SK-N-SH (cell line): ENCODE data around the gene RXFP3. TPM values are rescaled to one million over a fixed set of nuclear protein-coding genes. Genes with fewer than 3 reads are reported as not detected.

Experiments used
- CTCF ChIA-PET: fragments of 300-600, 350-600 bp; formaldehyde crosslinking; extraction: SDS; loops from one replicate; lab custom pipeline; 2021; lab: Yijun Ruan, JAX
- POLR2A ChIA-PET: fragments of 350-600 bp; sonication (Branson Sonifier 250); formaldehyde crosslinking; extraction: SDS; loops from one replicate; lab custom pipeline; 2020; ENCODE audit warnings: antibody characterized with exemption, inconsistent platforms; lab: Yijun Ruan, JAX
- DNase-seq: peaks from one replicate; pipeline ENCODE4 v3.0.0; 2012
- H2AFZ ChIP-seq: fragments of 200-600 bp; sonication (generic); 2 replicates; pipeline ENCODE4 v1.8.1; 2016; ENCODE audit warnings: antibody characterized with exemption, mild to moderate bottlenecking, low read depth
- H3F3A ChIP-seq: fragments of 200-600 bp; sonication (generic); replicated peaks from 2 replicates; pipeline ENCODE3; 2016; ENCODE audit warnings: antibody characterized with exemption, mild to moderate bottlenecking; ENCODE audit not compliant: insufficient read depth
- H3K27ac ChIP-seq, 2 experiments: fragments of 200-500 bp in 1 of 2; fragments of 200-600 bp in 1 of 2; sonication (Bioruptor generic) in 1 of 2; sonication (generic), shearing (Covaris generic) in 1 of 2; 2 replicates each; pipeline versions ENCODE4 v1.5.1 to v1.6.1; 2014 to 2016; ENCODE audit warnings: low read depth in 2 of 2, inconsistent platforms in 1 of 2, low read length in 1 of 2, mild to moderate bottlenecking in 1 of 2, mixed read lengths in 1 of 2
- H3K27me3 ChIP-seq: fragments of 200-600 bp; sonication (generic), shearing (Covaris generic); 2 replicates; pipeline ENCODE4 v1.6.1; 2016; ENCODE audit warnings: mixed run types; ENCODE audit not compliant: insufficient read depth
- H3K36me3 ChIP-seq, 2 experiments: fragments of 200-500 bp in 1 of 2; fragments of 200-600 bp in 1 of 2; sonication (Bioruptor generic) in 1 of 2; sonication (generic) in 1 of 2; replicated peaks in 1 of 2; 2 replicates each; pipeline versions ENCODE3 to v1.5.1; 2014 to 2016; ENCODE audit warnings: low read length in 1 of 2, mild to moderate bottlenecking in 1 of 2; ENCODE audit not compliant: insufficient read depth in 2 of 2, control insufficient read depth in 1 of 2
- H3K4me1 ChIP-seq, 2 experiments: fragments of 200-500 bp in 1 of 2; fragments of 200-600 bp in 1 of 2; sonication (Bioruptor generic) in 1 of 2; sonication (generic), shearing (Covaris generic) in 1 of 2; 2 replicates each; pipeline versions ENCODE4 v1.5.1 to v1.6.1; 2014 to 2016; ENCODE audit warnings: low read depth in 1 of 2, low read length in 1 of 2, mixed run types in 1 of 2; ENCODE audit not compliant: insufficient read depth in 2 of 2, control insufficient read depth in 1 of 2
- H3K4me2 ChIP-seq: fragments of 200-600 bp; sonication (generic), shearing (Covaris generic); 2 replicates; pipeline ENCODE4 v1.6.1; 2017; ENCODE audit warnings: mixed run types
- H3K4me3 ChIP-seq, 2 experiments: fragments of 200-500 bp in 1 of 2; fragments of 200-600 bp in 1 of 2; sonication (Bioruptor generic) in 1 of 2; sonication (generic), shearing (Covaris generic) in 1 of 2; 2 replicates each; pipeline versions ENCODE4 v1.5.1 to v1.8.1; 2014 to 2016; ENCODE audit warnings: low read depth in 2 of 2, inconsistent platforms in 1 of 2, low read length in 1 of 2, mild to moderate bottlenecking in 1 of 2, mixed read lengths in 1 of 2, moderate library complexity in 1 of 2
- H3K79me2 ChIP-seq: fragments of 200-600 bp; sonication (generic); 2 replicates; pipeline ENCODE4 v1.8.1; 2017; ENCODE audit warnings: mild to moderate bottlenecking; ENCODE audit not compliant: insufficient read depth
- H3K9ac ChIP-seq: fragments of 200-600 bp; sonication (generic); 2 replicates; pipeline ENCODE4 v1.6.1; 2017; ENCODE audit warnings: mixed run types
- H3K9me2 ChIP-seq: fragments of 200-600 bp; sonication (generic); 2 replicates; pipeline ENCODE4 v1.6.1; 2017; ENCODE audit warnings: mixed run types
- H3K9me3 ChIP-seq: fragments of 200-600 bp; sonication (generic); 2 replicates; pipeline ENCODE4 v1.6.1; 2017; ENCODE audit warnings: mixed run types, mild to moderate bottlenecking, moderate library complexity
- H4K20me1 ChIP-seq: fragments of 200-600 bp; sonication (generic); 2 replicates; pipeline ENCODE4 v1.6.1; 2017; ENCODE audit warnings: mild to moderate bottlenecking, mixed run types; ENCODE audit not compliant: insufficient read depth
- CHD2 ChIP-seq: fragments of 150-350 bp; IDR thresholded peaks from 2 replicates; pipeline ENCODE4 v1.6.1; 2018; ENCODE audit warnings: low read length; ENCODE audit not compliant: partially characterized antibody
- ELF1 ChIP-seq: IDR thresholded peaks from 2 replicates; pipeline ENCODE4 v1.4.0; 2012
- EP300 ChIP-seq, 2 experiments: IDR thresholded peaks; 2 replicates each; pipeline versions ENCODE4 v1.4.0 to v1.6.1; 2012; ENCODE audit warnings: borderline replicate concordance in 1 of 2, low read depth in 1 of 2, low read length in 1 of 2
- EZH2phosphoT487 ChIP-seq: fragments of 200-600 bp; sonication (generic); IDR thresholded peaks from 2 replicates; pipeline ENCODE4 v1.6.1; 2017; ENCODE audit warnings: low read depth, mixed run types, mild to moderate bottlenecking, antibody characterized with exemption, moderate library complexity, borderline replicate concordance
- FOXM1 ChIP-seq: IDR thresholded peaks from 2 replicates; pipeline ENCODE4 v1.4.0; 2012; ENCODE audit warnings: low read depth, mild to moderate bottlenecking
- NFIC ChIP-seq: IDR thresholded peaks from 2 replicates; pipeline ENCODE4 v1.4.0; 2012; ENCODE audit warnings: borderline replicate concordance
- POLR2AphosphoS5 ChIP-seq: IDR thresholded peaks from 2 replicates; pipeline ENCODE4 v1.6.1; 2012; ENCODE audit warnings: low read depth, low read length
- RAD21 ChIP-seq: IDR thresholded peaks from 2 replicates; pipeline ENCODE4 v1.6.1; 2012; ENCODE audit warnings: mild to moderate bottlenecking, low read length
- RCOR1 ChIP-seq: fragments of 150-350 bp; IDR thresholded peaks from 2 replicates; pipeline ENCODE4 v1.6.1; 2017; ENCODE audit warnings: antibody characterized with exemption, low read length
- RXRA ChIP-seq: IDR thresholded peaks from 2 replicates; pipeline ENCODE4 v1.4.0; 2012; ENCODE audit warnings: low read depth, mild to moderate bottlenecking, borderline replicate concordance
- SMC3 ChIP-seq: IDR thresholded peaks from 2 replicates; pipeline ENCODE4 v1.6.1; 2012; ENCODE audit warnings: low read depth, low read length, improper control_type of control experiment
- TAF1 ChIP-seq: IDR thresholded peaks from 2 replicates; pipeline ENCODE4 v1.6.1; 2012; ENCODE audit warnings: low read depth, mild to moderate bottlenecking, low read length, moderate library complexity, borderline replicate concordance
- TCF12 ChIP-seq: IDR thresholded peaks from 2 replicates; pipeline ENCODE4 v1.4.0; 2012
- TEAD4 ChIP-seq: IDR thresholded peaks from 2 replicates; pipeline ENCODE4 v1.4.0; 2012; ENCODE audit warnings: mild to moderate bottlenecking, borderline replicate concordance; ENCODE audit not compliant: insufficient read depth
- YY1 ChIP-seq: IDR thresholded peaks from 2 replicates; pipeline ENCODE4 v1.4.0; 2012; ENCODE audit warnings: low read depth, mild to moderate bottlenecking
- WGBS: methylation state at CpG from one replicate; pipeline ENCODE4 v1.1.6; 2017; ENCODE audit warnings: low lambda C conversion rate; 5-methylcytosine and 5-hydroxymethylcytosine counted together
- polyA plus RNA-seq, 3 experiments: library from polyadenylated mRNA; depleted of rRNA; stranded (reverse); fragments of >200 nt; gene quantifications; 2 replicates each; pipeline ENCODE4 v1.2.3, GENCODE V29; 2012
- TF ChIP-seq, protein P1 (sequence below): fragments of 200-600 bp; sonication (generic); IDR thresholded peaks from 2 replicates; pipeline ENCODE4 v1.6.1; 2017; ENCODE audit warnings: antibody characterized with exemption, mild to moderate bottlenecking, moderate library complexity
- TF ChIP-seq, protein P2 (sequence below): fragments of 150-350 bp; IDR thresholded peaks from 2 replicates; pipeline ENCODE4 v1.6.1; 2017; ENCODE audit warnings: antibody characterized with exemption, low read length, low read depth, borderline replicate concordance
- TF ChIP-seq, protein P3 (sequence below): IDR thresholded peaks from 2 replicates; pipeline ENCODE4; 2012
- TF ChIP-seq, protein P4 (sequence below): IDR thresholded peaks from 2 replicates; pipeline ENCODE4 v1.4.0; 2012; ENCODE audit warnings: low read depth
- TF ChIP-seq, protein P5 (sequence below): IDR thresholded peaks from 2 replicates; pipeline ENCODE4 v1.4.0; 2012; ENCODE audit warnings: low read depth, borderline replicate concordance

RXFP3 gene
- polyA plus RNA-seq, 1 of the 3 experiments (the other 2 are of a cell fraction) = not detected

DNA sequence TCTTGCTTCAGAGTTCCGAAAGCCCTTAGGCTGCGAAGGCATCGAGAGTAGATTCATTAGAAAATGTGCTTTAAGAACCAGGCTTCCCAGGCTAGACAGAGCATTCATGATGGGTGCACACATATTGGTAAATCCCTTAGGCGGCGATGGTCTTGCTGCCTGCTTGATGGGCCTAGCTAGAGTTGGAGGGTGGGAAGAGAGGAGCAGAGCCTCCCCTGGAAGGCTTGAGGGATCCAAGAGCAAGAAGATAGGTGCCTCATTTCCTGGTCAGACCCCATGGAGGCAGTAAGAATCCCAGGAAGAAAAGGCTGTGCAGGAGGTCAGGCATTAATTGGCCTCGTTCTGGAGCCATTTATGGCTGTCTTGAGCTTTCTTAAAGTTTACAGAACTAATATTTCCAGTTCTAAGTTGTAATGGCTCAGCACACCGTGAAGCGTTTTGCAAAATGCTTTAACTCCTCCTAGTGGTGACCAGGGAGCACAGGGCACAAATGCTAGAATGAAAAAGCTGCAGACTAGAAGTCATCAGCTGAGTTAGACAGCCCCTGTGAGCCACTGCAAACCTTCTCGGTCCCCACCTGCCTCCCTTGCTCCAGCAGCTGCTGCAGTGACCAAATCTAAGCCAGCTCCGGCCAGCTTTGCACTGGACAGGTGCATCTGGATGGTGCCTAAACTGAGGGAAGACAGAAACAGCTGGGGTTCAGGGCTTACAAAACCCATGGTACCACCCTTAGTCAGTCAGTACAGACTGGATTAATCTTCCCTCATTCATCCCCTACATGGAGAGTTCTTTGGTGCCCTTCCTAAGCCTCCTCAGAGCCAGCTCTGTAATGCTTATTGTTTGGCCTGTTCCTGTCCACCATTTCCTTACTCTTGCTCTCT lies 33.6 kb downstream of the RXFP3 start:
- H3K9me2 ChIP-seq = no peaks in the 10 kb centered on the region
- no peaks in the 10 kb centered on the region for H3K9me3 ChIP-seq
- no peak overlapping the region for H2AFZ ChIP-seq
- H3F3A ChIP-seq = no peaks in the 10 kb centered on the region
- H3K27ac ChIP-seq = no peak overlapping the region
- H3K27me3 ChIP-seq = no peaks in the 10 kb centered on the region
- no peak overlapping the region; a peak in 1 of 4 replicates for H3K4me3 ChIP-seq
- no peaks in the 10 kb centered on the region for H3K79me2 ChIP-seq
- no peak overlapping the region for H3K4me2 ChIP-seq
- peak; percentile 32 for DNase-seq
- ChIA-PET CTCF (interaction anchor here (0.6 to 2.8 kb wide), 16 partner anchors 8 to 1185 kb away, joined by 3 to 15 read pairs (median 3); no protein-coding TSS in a partner anchor), POLR2A (no interaction called here)
- H3K9ac ChIP-seq = no peak overlapping the region
- no peak for TF ChIP-seq RXRA
- TF ChIP-seq SMC3 = peak; percentile 52
- TF ChIP-seq RAD21 = peak; percentile 66
- no peak for TF ChIP-seq ELF1
- TF ChIP-seq, protein P1, sequence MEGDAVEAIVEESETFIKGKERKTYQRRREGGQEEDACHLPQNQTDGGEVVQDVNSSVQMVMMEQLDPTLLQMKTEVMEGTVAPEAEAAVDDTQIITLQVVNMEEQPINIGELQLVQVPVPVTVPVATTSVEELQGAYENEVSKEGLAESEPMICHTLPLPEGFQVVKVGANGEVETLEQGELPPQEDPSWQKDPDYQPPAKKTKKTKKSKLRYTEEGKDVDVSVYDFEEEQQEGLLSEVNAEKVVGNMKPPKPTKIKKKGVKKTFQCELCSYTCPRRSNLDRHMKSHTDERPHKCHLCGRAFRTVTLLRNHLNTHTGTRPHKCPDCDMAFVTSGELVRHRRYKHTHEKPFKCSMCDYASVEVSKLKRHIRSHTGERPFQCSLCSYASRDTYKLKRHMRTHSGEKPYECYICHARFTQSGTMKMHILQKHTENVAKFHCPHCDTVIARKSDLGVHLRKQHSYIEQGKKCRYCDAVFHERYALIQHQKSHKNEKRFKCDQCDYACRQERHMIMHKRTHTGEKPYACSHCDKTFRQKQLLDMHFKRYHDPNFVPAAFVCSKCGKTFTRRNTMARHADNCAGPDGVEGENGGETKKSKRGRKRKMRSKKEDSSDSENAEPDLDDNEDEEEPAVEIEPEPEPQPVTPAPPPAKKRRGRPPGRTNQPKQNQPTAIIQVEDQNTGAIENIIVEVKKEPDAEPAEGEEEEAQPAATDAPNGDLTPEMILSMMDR = peak; percentile 68
- 46% methylated on average over 10 of the region's 10 CpGs for WGBS
- H3K4me1 ChIP-seq = peaks cover 0 to 7% of the 10 kb centered on the region in 2 experiments; a peak in 1 of 4 replicates
- no peaks in the 10 kb centered on the region for H3K36me3 ChIP-seq
- no peaks in the 10 kb centered on the region for H4K20me1 ChIP-seq

DNA sequence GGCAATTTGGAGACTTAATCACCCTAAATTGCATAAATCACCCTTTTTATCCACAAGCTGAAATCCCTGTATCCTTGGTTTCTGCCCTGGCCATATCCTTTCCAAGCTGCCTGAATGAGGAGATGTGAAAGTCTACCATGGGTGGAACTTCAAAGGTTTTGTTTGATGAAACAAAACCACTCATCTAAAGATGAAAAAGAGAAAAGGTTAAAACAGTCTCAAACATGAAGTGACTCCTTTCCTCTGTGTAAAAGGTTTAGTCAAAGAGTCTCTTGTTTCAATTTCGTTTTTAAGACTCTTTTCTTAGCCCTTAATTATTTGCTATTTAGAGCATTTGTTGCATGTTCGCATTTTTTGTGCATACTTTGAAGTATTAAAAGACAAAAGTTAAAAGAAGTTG lies 37.1 kb downstream of the RXFP3 start:
- no peaks in the 10 kb centered on the region for H3K27me3 ChIP-seq
- H3K4me3 ChIP-seq = no peak overlapping the region
- peaks cover 0 to 5% of the 10 kb centered on the region in 2 experiments; a peak in 1 of 4 replicates for H3K4me1 ChIP-seq
- H3K27ac ChIP-seq = no peak overlapping the region
- no peak overlapping the region for H2AFZ ChIP-seq
- ChIA-PET POLR2A (no interaction called here), CTCF (no interaction called here)
- no peak for DNase-seq
- WGBS = 32% methylated on average over 2 of the region's 2 CpGs
- H4K20me1 ChIP-seq = no peaks in the 10 kb centered on the region
- H3K9me3 ChIP-seq = no peaks in the 10 kb centered on the region
- no peaks in the 10 kb centered on the region for H3K79me2 ChIP-seq
- no peak overlapping the region for H3K9ac ChIP-seq
- H3K36me3 ChIP-seq = no peaks in the 10 kb centered on the region
- no peaks in the 10 kb centered on the region for H3K9me2 ChIP-seq
- no peak for TF ChIP-seq NFIC
- TF ChIP-seq, protein P2, sequence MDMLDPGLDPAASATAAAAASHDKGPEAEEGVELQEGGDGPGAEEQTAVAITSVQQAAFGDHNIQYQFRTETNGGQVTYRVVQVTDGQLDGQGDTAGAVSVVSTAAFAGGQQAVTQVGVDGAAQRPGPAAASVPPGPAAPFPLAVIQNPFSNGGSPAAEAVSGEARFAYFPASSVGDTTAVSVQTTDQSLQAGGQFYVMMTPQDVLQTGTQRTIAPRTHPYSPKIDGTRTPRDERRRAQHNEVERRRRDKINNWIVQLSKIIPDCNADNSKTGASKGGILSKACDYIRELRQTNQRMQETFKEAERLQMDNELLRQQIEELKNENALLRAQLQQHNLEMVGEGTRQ = no peak
- no peak for TF ChIP-seq TAF1
- TF ChIP-seq, protein P3, sequence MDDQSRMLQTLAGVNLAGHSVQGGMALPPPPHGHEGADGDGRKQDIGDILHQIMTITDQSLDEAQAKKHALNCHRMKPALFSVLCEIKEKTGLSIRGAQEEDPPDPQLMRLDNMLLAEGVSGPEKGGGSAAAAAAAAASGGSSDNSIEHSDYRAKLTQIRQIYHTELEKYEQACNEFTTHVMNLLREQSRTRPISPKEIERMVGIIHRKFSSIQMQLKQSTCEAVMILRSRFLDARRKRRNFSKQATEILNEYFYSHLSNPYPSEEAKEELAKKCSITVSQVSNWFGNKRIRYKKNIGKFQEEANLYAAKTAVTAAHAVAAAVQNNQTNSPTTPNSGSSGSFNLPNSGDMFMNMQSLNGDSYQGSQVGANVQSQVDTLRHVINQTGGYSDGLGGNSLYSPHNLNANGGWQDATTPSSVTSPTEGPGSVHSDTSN = no peak
- TF ChIP-seq EZH2phosphoT487 = no peak
- no peak for TF ChIP-seq RXRA
- TF ChIP-seq, protein P4, sequence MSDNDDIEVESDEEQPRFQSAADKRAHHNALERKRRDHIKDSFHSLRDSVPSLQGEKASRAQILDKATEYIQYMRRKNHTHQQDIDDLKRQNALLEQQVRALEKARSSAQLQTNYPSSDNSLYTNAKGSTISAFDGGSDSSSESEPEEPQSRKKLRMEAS = no peak
- TF ChIP-seq SMC3 = no peak
- no peak for TF ChIP-seq TEAD4
- no peak for TF ChIP-seq FOXM1
- TF ChIP-seq, protein P5, sequence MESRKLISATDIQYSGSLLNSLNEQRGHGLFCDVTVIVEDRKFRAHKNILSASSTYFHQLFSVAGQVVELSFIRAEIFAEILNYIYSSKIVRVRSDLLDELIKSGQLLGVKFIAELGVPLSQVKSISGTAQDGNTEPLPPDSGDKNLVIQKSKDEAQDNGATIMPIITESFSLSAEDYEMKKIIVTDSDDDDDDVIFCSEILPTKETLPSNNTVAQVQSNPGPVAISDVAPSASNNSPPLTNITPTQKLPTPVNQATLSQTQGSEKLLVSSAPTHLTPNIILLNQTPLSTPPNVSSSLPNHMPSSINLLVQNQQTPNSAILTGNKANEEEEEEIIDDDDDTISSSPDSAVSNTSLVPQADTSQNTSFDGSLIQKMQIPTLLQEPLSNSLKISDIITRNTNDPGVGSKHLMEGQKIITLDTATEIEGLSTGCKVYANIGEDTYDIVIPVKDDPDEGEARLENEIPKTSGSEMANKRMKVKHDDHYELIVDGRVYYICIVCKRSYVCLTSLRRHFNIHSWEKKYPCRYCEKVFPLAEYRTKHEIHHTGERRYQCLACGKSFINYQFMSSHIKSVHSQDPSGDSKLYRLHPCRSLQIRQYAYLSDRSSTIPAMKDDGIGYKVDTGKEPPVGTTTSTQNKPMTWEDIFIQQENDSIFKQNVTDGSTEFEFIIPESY = no peak
- no peak for TF ChIP-seq RCOR1
- TF ChIP-seq POLR2AphosphoS5 = no peak
- TF ChIP-seq YY1 = no peak
- TF ChIP-seq EP300 (IDR thresholded peaks at IDR 0.05; ENCODE audit: borderline replicate concordance in 1 of 2, low read depth in 1 of 2, low read length in 1 of 2) = no peak
- no peak for TF ChIP-seq TCF12
- no peak for TF ChIP-seq CHD2
- no peak overlapping the region for H3K4me2 ChIP-seq
- no peaks in the 10 kb centered on the region for H3F3A ChIP-seq
